Kidney (tissue), 14 donors: ENCODE data around the gene AKAP1. TPM values are rescaled to one million over a fixed set of nuclear protein-coding genes. Genes with fewer than 3 reads are reported as not detected.
A peak's percentile ranks its signal among the peaks of the same experiment; 100 is the strongest.

Experiments
- DNase-seq, 5 donors: peaks; one replicate each; pipeline ENCODE4 v3.0.0-alpha.2; 2013 to 2020
- FAIRE-seq: peaks from 2 replicates; lab custom pipeline; 2012; peaks lifted over from hg19 to GRCh38; lab: Jason Lieb, UNC
- H3K27ac ChIP-seq, 2 donors: one replicate each; pipeline ENCODE4 v1.7.0; 2013; ENCODE audit warnings: low read depth in 2 of 2, low read length in 2 of 2, inconsistent platforms in 1 of 2
- H3K27me3 ChIP-seq: one replicate; pipeline ENCODE4 v1.7.1; 2013; ENCODE audit warnings: low read length, inconsistent platforms; ENCODE audit not compliant: control insufficient read depth, insufficient read depth
- H3K36me3 ChIP-seq, 3 donors: one replicate each; pipeline versions ENCODE4 v1.7.0 to v1.7.1; 2013; ENCODE audit warnings: low read length in 3 of 3, control low read depth in 1 of 3, inconsistent platforms in 1 of 3; ENCODE audit not compliant: insufficient read depth in 3 of 3, control insufficient read depth in 2 of 3
- H3K4me1 ChIP-seq, 3 donors: one replicate each; pipeline versions ENCODE4 v1.7.0 to v1.7.1; 2013; ENCODE audit warnings: low read length in 3 of 3, inconsistent platforms in 1 of 3, low read depth in 1 of 3; ENCODE audit not compliant: control insufficient read depth in 2 of 3, insufficient read depth in 2 of 3
- H3K4me3 ChIP-seq, 3 donors: one replicate each; pipeline versions ENCODE4 v1.7.0 to v1.8.1; 2013; ENCODE audit warnings: low read length in 3 of 3, control low read depth in 1 of 3, inconsistent platforms in 1 of 3
- H3K9ac ChIP-seq, 3 donors: one replicate each; pipeline versions ENCODE4 v1.7.0 to v1.7.1; 2013; ENCODE audit warnings: low read length in 3 of 3, control low read depth in 1 of 3, inconsistent platforms in 1 of 3
- H3K9me3 ChIP-seq, 3 donors: one replicate each; pipeline versions ENCODE4 v1.7.0 to v1.7.1; 2013; ENCODE audit warnings: low read length in 3 of 3, control low read depth in 1 of 3, inconsistent platforms in 1 of 3; ENCODE audit not compliant: control insufficient read depth in 2 of 3, insufficient read depth in 1 of 3
- CTCF ChIP-seq: IDR thresholded peaks from 3 replicates; pipeline ENCODE4 v1.5.1; 2012; ENCODE audit warnings: mild to moderate bottlenecking, moderate library complexity, borderline replicate concordance; ENCODE audit not compliant: insufficient read depth; ENCODE audit errors: extremely low read depth
- intact Hi-C: fragments of 100-400 bp; cut with DNase I; formaldehyde crosslinking; loops from one replicate; pipeline ENCODE4 v1.11.1; 2022
- polyA plus RNA-seq: library from polyadenylated mRNA; stranded (reverse); fragments of 350-450 nt; fragmentation: Illumina TruSeq; extraction: RNeasy Lipid Tissue Mini Kit (QIAGEN cat#74804); gene quantifications from one replicate; pipeline ENCODE4 v1.2.3, GENCODE V29; 2014; ENCODE audit warnings: low read depth, low replicate concordance; ENCODE audit not compliant: insufficient read depth
- total RNA-seq: library from RNA; stranded (reverse); fragmentation: NEBNext Ultra II Directional; extraction: Animal tissue kit (Norgen Biotek cat#: 25700); gene quantifications from one replicate; pipeline ENCODE4 v1.2.1, GENCODE V29; 2021
- donor health status: control.
- donor health status: control.
- donor health status: control.
- donor health status: control.
- donor health status: control.
- donor health status: DM: yes; HTN: yes; CAD: no.
- donor health status: Normal renal cell carcinoma (clear cell type).

Gene AKAP1
- total and polyA plus RNA-seq, 2 donors from 2014 or later, result 24.6 to 46.8 TPM

GRCh38 chr17:57125866-57126265 is 40.8 kb downstream of the AKAP1 start:
- H3K27me3 ChIP-seq, result no peaks in the 10 kb centered on the region
- peaks cover 0 to 16% (median 10%) of the 10 kb centered on the region in 3 donors for H3K36me3 ChIP-seq
- no peak overlapping the region for H3K9ac ChIP-seq
- DNase-seq, result no peak
- FAIRE-seq, result no peak
- TF ChIP-seq CTCF, result no peak
- no peaks in the 10 kb centered on the region for H3K4me1 ChIP-seq
- no peak overlapping the region for H3K27ac ChIP-seq
- no peaks in the 10 kb centered on the region for H3K9me3 ChIP-seq
- intact Hi-C loops, result loop anchor here (10.0 kb wide), 1 partner anchor 709 kb away; no protein-coding TSS in a partner anchor
- H3K4me3 ChIP-seq, result no peak overlapping the region

DNA sequence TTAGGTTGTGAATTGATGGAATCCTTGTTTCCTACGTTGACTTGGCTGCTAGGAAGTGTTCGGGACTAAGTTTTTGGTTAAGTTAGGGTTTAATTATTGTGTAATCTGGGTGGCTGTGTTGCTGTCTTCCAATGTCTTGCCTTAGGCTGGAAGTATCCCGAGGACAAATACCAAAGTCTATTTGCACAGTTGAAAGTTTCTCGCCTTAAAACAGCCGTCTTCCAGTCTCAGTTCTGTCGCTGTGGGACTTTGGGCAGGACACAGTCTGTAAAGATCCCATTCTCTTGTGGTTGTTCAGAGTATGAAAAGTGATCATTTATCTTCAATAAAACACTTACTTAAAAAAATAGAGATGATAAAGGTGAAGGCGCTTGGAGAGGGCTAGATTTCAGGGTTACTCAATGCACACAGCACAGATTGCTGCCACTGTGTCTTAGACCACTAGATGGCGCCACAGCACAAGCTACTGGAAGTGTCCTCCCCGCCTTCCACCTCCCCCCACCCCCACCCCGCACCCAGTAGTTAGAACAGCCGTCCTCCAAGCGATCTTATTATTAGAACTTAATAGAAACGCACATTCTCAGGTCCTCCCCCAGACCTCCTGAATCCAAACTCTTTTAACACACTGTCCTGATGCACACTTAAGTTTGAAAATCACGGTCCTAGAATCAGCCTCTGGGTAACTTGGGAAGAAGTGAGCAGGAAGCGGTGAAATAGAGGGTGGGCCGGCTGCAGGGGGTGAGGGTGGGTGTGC is 45.8 kb downstream of the AKAP1 start:
- Histone ChIP-seq H3K9ac (no peak overlapping the region), H3K4me1 (no peaks in the 10 kb centered on the region), H3K4me3 (peak overlapping the region in 2 of 3 donors; percentile 23 to 36), H3K27me3 (no peaks in the 10 kb centered on the region), H3K27ac (no peak overlapping the region), H3K36me3 (no peaks in the 10 kb centered on the region), H3K9me3 (no peaks in the 10 kb centered on the region)
- intact Hi-C loops, result no loop called here
- no peak for FAIRE-seq
- TF ChIP-seq CTCF, result peak; percentile 89
- peak; percentile 82 to 91 (median 88) for DNase-seq

- intact Hi-C loops, result no loop called here
- Histone ChIP-seq H3K4me3 (no peak overlapping the region), H3K4me1 (no peaks in the 10 kb centered on the region), H3K27me3 (no peaks in the 10 kb centered on the region), H3K9me3 (no peaks in the 10 kb centered on the region), H3K36me3 (no peaks in the 10 kb centered on the region), H3K9ac (no peak overlapping the region), H3K27ac (no peak overlapping the region)
- DNase-seq, result no peak
- no peak for TF ChIP-seq CTCF
- no peak for FAIRE-seq
Measured at GRCh38 chr17:57132663-57133062, 47.6 kb downstream of the AKAP1 start.
